Transverse colon (tissue), 4 donors: ENCODE data around the gene KRT85. TPM values are rescaled to one million over a fixed set of nuclear protein-coding genes. Genes with fewer than 3 reads are reported as not detected.

Experiments used
- DNase-seq: peaks from one replicate; pipeline ENCODE4 v3.0.0-alpha.2; 2019
- H3K27ac ChIP-seq, 4 donors: fragments of 200-600 bp; sonication (generic); 2 replicates each; pipeline ENCODE4 v1.5.1; 2016 to 2018; ENCODE audit warnings: inconsistent platforms in 4 of 4
- H3K27me3 ChIP-seq: fragments of 200-600 bp; sonication (generic); 2 replicates; pipeline ENCODE4 v1.5.1; 2017; ENCODE audit warnings: inconsistent platforms
- H3K36me3 ChIP-seq, 4 donors: fragments of 200-600 bp; sonication (generic); 2 replicates each; pipeline ENCODE4 v1.5.1; 2017 to 2019; ENCODE audit warnings: inconsistent platforms in 4 of 4
- H3K4me1 ChIP-seq, 4 donors: fragments of 200-600 bp; sonication (generic); 2 replicates each; pipeline ENCODE4 v1.5.1; 2017 to 2020; ENCODE audit warnings: inconsistent platforms in 4 of 4
- H3K4me3 ChIP-seq, 4 donors: fragments of 200-600 bp; sonication (generic); 1 replicate in 1 of 4; 2 replicates in 3 of 4; pipeline versions ENCODE4 v1.5.1 to v1.6.1; 2017 to 2019; ENCODE audit warnings: inconsistent platforms in 4 of 4
- H3K9me3 ChIP-seq, 2 donors: fragments of 200-600 bp; sonication (generic); 2 replicates each; pipeline ENCODE4 v1.5.1; 2017 to 2019; ENCODE audit warnings: inconsistent platforms in 2 of 2
- CTCF ChIP-seq, 5 experiments: fragments of 200-600 bp in 3 of 5; fragments of 450-650 bp in 2 of 5; sonication (generic) in 3 of 5; IDR thresholded peaks; 1 replicate in 2 of 5; 2 replicates in 3 of 5; pipeline ENCODE4 v1.5.1; 2016 to 2017; ENCODE audit warnings: antibody characterized with exemption in 5 of 5, inconsistent platforms in 3 of 5, mild to moderate bottlenecking in 2 of 5, moderate library complexity in 1 of 5
- EP300 ChIP-seq: sonication (generic); formaldehyde crosslinking; IDR thresholded peaks from one replicate; pipeline ENCODE4 v1.6.1; 2017; ENCODE audit warnings: antibody characterized with exemption, low read depth
- POLR2A ChIP-seq: fragments of 450-650 bp; IDR thresholded peaks from one replicate; pipeline ENCODE4 v1.6.1; 2016; ENCODE audit warnings: antibody characterized with exemption, mild to moderate bottlenecking, moderate library complexity
- POLR2AphosphoS5 ChIP-seq, 3 donors: sonication (generic); formaldehyde crosslinking; IDR thresholded peaks; one replicate each; pipeline ENCODE4 v1.6.1; 2016; ENCODE audit warnings: antibody characterized with exemption in 3 of 3
- WGBS, 2 donors: methylation state at CpG; one replicate each; pipeline ENCODE4 v1.1.5; 2018; ENCODE audit warnings: low coverage in 1 of 2; 5-methylcytosine and 5-hydroxymethylcytosine counted together
- in situ Hi-C, 4 donors: fragments of 200-750 bp; cut with MboI; loops; one replicate each; pipeline versions ENCODE4 v1.15.0 to v1.15.1; 2017; ENCODE audit warnings: low sequenced_read_pairs in 3 of 4, low pct_ligation_motif_present in 1 of 4, low pct_unique_long_range_greater_than_20kb in 1 of 4
- intact Hi-C: fragments of 100-400 bp; cut with DNase I; formaldehyde crosslinking; loops from one replicate; pipeline ENCODE4 v1.15.1; 2023; ENCODE audit warnings: low total_unique reads
- total RNA-seq, 4 donors: library from RNA; depleted of rRNA; stranded (reverse); fragments of >200 nt; gene quantifications; one replicate each; pipeline ENCODE4 v1.1.0, GENCODE V29; 2016

The KRT85 gene
- total RNA-seq, 4 donors from 2014 or later, result not detected

GRCh38 chr12:52351196-52352059 lies 15.9 kb downstream of the KRT85 start:
- TF ChIP-seq EP300 (no peak), POLR2A (no peak), CTCF (IDR thresholded peaks at IDR 0.05) (no peak), POLR2AphosphoS5 (IDR thresholded peaks at IDR 0.05) (no peak)
- no peaks in the 10 kb centered on the region for H3K4me1 ChIP-seq
- no peak overlapping the region for H3K4me3 ChIP-seq
- no peak overlapping the region for H3K27ac ChIP-seq
- in situ Hi-C loops, result no loop called here
- intact Hi-C loops, result no loop called here
- no peaks in the 10 kb centered on the region for H3K36me3 ChIP-seq
- H3K27me3 ChIP-seq, result no peaks in the 10 kb centered on the region
- no peaks in the 10 kb centered on the region for H3K9me3 ChIP-seq
- DNase-seq, result no peak
- WGBS, 2 donors, result 39 to 59% methylated on average over 5 to 9 of the region's 9 CpGs

GRCh38 chr12:52350786-52351185 lies 16.5 kb downstream of the KRT85 start:
- DNase-seq, result no peak
- Histone ChIP-seq H3K9me3 (no peaks in the 10 kb centered on the region), H3K27me3 (no peaks in the 10 kb centered on the region), H3K4me1 (no peaks in the 10 kb centered on the region), H3K4me3 (no peak overlapping the region), H3K36me3 (no peaks in the 10 kb centered on the region), H3K27ac (no peak overlapping the region)
- in situ Hi-C loops, result no loop called here
- TF ChIP-seq CTCF (IDR thresholded peaks at IDR 0.05) (no peak), POLR2A (no peak), POLR2AphosphoS5 (IDR thresholded peaks at IDR 0.05) (no peak), EP300 (no peak)
- 76 to 100% methylated on average over 1 to 5 of the region's 5 CpGs for WGBS, 2 donors
- intact Hi-C loops, result no loop called here

GRCh38 chr12:52350021-52350620 lies 17.2 kb downstream of the KRT85 start:
- intact Hi-C loops, result no loop called here
- no peak for DNase-seq
- WGBS, 2 donors, result 92% methylated on average over 8 of the region's 8 CpGs; no CpG with 5 or more reads in 1 of the 2 donors
- no peak overlapping the region for H3K4me3 ChIP-seq
- no peaks in the 10 kb centered on the region for H3K27me3 ChIP-seq
- no peak overlapping the region for H3K27ac ChIP-seq
- no peaks in the 10 kb centered on the region for H3K4me1 ChIP-seq
- H3K9me3 ChIP-seq, result no peaks in the 10 kb centered on the region
- in situ Hi-C loops, result no loop called here
- TF ChIP-seq CTCF (IDR thresholded peaks at IDR 0.05) (no peak), EP300 (no peak), POLR2AphosphoS5 (IDR thresholded peaks at IDR 0.05) (no peak), POLR2A (no peak)
- H3K36me3 ChIP-seq, result no peaks in the 10 kb centered on the region

- DNase-seq, result no peak
- H3K4me1 ChIP-seq, result no peaks in the 10 kb centered on the region
- intact Hi-C loops, result no loop called here
- no peaks in the 10 kb centered on the region for H3K36me3 ChIP-seq
- no peak overlapping the region for H3K27ac ChIP-seq
- H3K27me3 ChIP-seq, result no peaks in the 10 kb centered on the region
- in situ Hi-C loops, result no loop called here
- WGBS, 2 donors, result 65 to 74% methylated on average over 5 to 6 of the region's 6 CpGs
- no peak for TF ChIP-seq EP300
- TF ChIP-seq POLR2AphosphoS5 (IDR thresholded peaks at IDR 0.05), result no peak
- TF ChIP-seq POLR2A, result no peak
- no peak for TF ChIP-seq CTCF (IDR thresholded peaks at IDR 0.05)
- H3K9me3 ChIP-seq, result no peaks in the 10 kb centered on the region
- no peak overlapping the region for H3K4me3 ChIP-seq
Measured at GRCh38 chr12:52349196-52349595, 18.1 kb downstream of the KRT85 start.
